HepG2 (cell line): ENCODE measurements around the gene KLC4. TPM values are rescaled to one million over a fixed set of nuclear protein-coding genes. Genes with fewer than 3 reads are reported as not detected.

Experiments used
- ATF7 ChIP-seq, 2 experiments: fragments of 450-650 bp in 1 of 2; sonication (generic) in 1 of 2; formaldehyde crosslinking in 1 of 2; IDR thresholded peaks; 2 replicates each; pipeline versions ENCODE4 v1.4.0 to v1.6.1; 2016 to 2020; ENCODE audit warnings: antibody characterized with exemption in 1 of 2, mild to moderate bottlenecking in 1 of 2, missing genetic modification reagents in 1 of 2
- BHLHE40 ChIP-seq: IDR thresholded peaks from 2 replicates; pipeline ENCODE4 v1.6.1; 2011; ENCODE audit warnings: low read length, improper control_type of control experiment
- CENPX ChIP-seq: sonication (generic); formaldehyde crosslinking; IDR thresholded peaks from 2 replicates; pipeline ENCODE4 v1.9.0; 2021; ENCODE audit warnings: mild to moderate bottlenecking, missing genetic modification reagents, moderate library complexity
- HNF4A ChIP-seq: sonication (generic); formaldehyde crosslinking; IDR thresholded peaks from 2 replicates; pipeline ENCODE4 v1.4.0; 2020; ENCODE audit warnings: missing genetic modification reagents
- KLF16 ChIP-seq, 2 experiments: sonication (generic) in 1 of 2; formaldehyde crosslinking in 1 of 2; IDR thresholded peaks; 2 replicates each; pipeline versions ENCODE4 v1.6.1 to v1.8.0; 2016 to 2023; ENCODE audit warnings: missing genetic modification reagents in 2 of 2, missing compliant biosample characterization in 1 of 2
- SP5 ChIP-seq: IDR thresholded peaks from 2 replicates; pipeline ENCODE4 v1.6.1; 2016; ENCODE audit warnings: low read depth, borderline replicate concordance
- TRIM24 ChIP-seq: sonication (generic); formaldehyde crosslinking; IDR thresholded peaks from 2 replicates; pipeline ENCODE4 v1.8.0; 2022; ENCODE audit warnings: mild to moderate bottlenecking, missing genetic modification reagents
- ZNF12 ChIP-seq: sonication (generic); formaldehyde crosslinking; IDR thresholded peaks from 2 replicates; pipeline ENCODE4 v1.5.0; 2020; ENCODE audit warnings: missing genetic modification reagents
- ZNF34 ChIP-seq: sonication (generic); formaldehyde crosslinking; IDR thresholded peaks from 2 replicates; pipeline ENCODE4 v1.4.0; 2020; ENCODE audit warnings: mild to moderate bottlenecking, missing genetic modification reagents, borderline replicate concordance
- ZNF44 ChIP-seq: sonication (generic); formaldehyde crosslinking; IDR thresholded peaks from 2 replicates; pipeline ENCODE4 v1.5.1; 2020; ENCODE audit warnings: mild to moderate bottlenecking, missing genetic modification reagents
- ZNF567 ChIP-seq: sonication (generic); formaldehyde crosslinking; IDR thresholded peaks from 2 replicates; pipeline ENCODE4 v1.8.1; 2023; ENCODE audit warnings: mild to moderate bottlenecking, missing genetic modification reagents, borderline replicate concordance
- ZNF878 ChIP-seq: sonication (generic); formaldehyde crosslinking; IDR thresholded peaks from 2 replicates; pipeline ENCODE4 v1.8.1; 2023; ENCODE audit warnings: mild to moderate bottlenecking, missing genetic modification reagents, moderate library complexity
- ZNF879 ChIP-seq: sonication (generic); formaldehyde crosslinking; IDR thresholded peaks from 2 replicates; pipeline ENCODE4 v1.8.1; 2023; ENCODE audit warnings: missing genetic modification reagents
- ZNF883 ChIP-seq: sonication (generic); formaldehyde crosslinking; IDR thresholded peaks from 2 replicates; pipeline ENCODE4 v1.5.1; 2020; ENCODE audit warnings: mild to moderate bottlenecking, missing genetic modification reagents; ENCODE audit errors: not compliant biosample characterization
- polyA plus RNA-seq, 8 experiments: library from polyadenylated mRNA; depleted of rRNA in 3 of 8; stranded (reverse) in 7 of 8; unstranded in 1 of 8; fragments of >200 nt; fragmentation: Illumina TruSeq in 4 of 8; extraction: Trizol in 4 of 8; gene quantifications; 2 replicates each; pipeline versions ENCODE4 v1.2.1 to v1.2.3, GENCODE V29; 2011 to 2016; ENCODE audit warnings: low read depth in 4 of 8, missing spikeins in 1 of 8, mixed read lengths in 1 of 8; ENCODE audit not compliant: insufficient read depth in 1 of 8
- total RNA-seq, 5 experiments: library from RNA; depleted of rRNA; stranded (reverse); fragments of >200 nt; fragmentation: Illumina TruSeq; extraction: Trizol; gene quantifications; 2 replicates each; pipeline ENCODE4 v1.2.3, GENCODE V29; 2016; ENCODE audit warnings: low read depth in 1 of 5
- TF ChIP-seq, protein P1 (sequence below): sonication (generic); formaldehyde crosslinking; IDR thresholded peaks from 2 replicates; pipeline ENCODE4 v1.5.1; 2020; ENCODE audit warnings: missing genetic modification reagents, mild to moderate bottlenecking, borderline replicate concordance
- TF ChIP-seq, protein P2 (sequence below): sonication (generic); formaldehyde crosslinking; IDR thresholded peaks from 2 replicates; pipeline ENCODE4 v1.4.0; 2020; ENCODE audit warnings: missing genetic modification reagents, mild to moderate bottlenecking, borderline replicate concordance
- TF ChIP-seq, protein P3 (sequence below): sonication (generic); formaldehyde crosslinking; IDR thresholded peaks from 2 replicates; pipeline ENCODE4 v1.9.0; 2021; ENCODE audit warnings: missing genetic modification reagents, borderline replicate concordance
- TF ChIP-seq, protein P4 (sequence below): IDR thresholded peaks from 2 replicates; pipeline ENCODE4 v1.6.1; 2016

Gene KLC4
- total and polyA plus RNA-seq, 2 of the 13 experiments (the other 11 are each of a cell fraction or from before 2014, with no cell fraction given), result 45.4 to 70.4 TPM

DNA sequence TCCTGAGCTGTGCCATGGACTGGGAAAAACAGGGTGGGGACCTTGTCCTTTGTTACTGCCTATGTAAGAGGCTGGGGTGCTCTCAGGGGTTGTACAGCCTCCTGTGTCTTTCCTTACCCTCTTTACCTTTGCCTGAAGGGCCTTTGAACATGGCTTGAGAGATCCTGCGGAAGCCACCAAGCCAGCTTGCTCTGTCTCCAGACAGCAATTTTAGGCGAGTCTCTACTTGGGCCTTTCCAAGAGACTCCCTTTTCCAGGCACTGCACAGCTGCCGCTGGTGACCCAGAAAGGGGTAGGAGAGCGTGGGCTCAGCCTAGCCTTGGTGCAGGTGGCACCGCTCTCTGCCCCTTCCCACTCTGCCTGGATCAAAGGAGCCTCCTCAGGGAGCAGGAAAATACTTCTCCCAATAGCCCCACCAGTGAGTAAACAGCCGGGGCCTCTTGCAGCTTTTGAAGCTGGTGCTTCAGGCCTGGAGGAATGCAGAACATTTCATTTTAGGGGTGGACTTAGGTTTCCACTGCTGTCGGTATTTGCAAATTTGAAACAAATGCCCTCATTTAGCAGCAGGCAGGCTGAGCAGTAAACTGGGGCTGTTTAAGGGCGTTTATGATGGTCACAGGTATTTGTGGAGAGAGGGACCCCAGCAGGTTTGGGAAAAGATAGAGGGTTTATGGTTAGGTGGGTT is 30.6 kb downstream of the KLC4 start (continued):
- TF ChIP-seq, protein P1, sequence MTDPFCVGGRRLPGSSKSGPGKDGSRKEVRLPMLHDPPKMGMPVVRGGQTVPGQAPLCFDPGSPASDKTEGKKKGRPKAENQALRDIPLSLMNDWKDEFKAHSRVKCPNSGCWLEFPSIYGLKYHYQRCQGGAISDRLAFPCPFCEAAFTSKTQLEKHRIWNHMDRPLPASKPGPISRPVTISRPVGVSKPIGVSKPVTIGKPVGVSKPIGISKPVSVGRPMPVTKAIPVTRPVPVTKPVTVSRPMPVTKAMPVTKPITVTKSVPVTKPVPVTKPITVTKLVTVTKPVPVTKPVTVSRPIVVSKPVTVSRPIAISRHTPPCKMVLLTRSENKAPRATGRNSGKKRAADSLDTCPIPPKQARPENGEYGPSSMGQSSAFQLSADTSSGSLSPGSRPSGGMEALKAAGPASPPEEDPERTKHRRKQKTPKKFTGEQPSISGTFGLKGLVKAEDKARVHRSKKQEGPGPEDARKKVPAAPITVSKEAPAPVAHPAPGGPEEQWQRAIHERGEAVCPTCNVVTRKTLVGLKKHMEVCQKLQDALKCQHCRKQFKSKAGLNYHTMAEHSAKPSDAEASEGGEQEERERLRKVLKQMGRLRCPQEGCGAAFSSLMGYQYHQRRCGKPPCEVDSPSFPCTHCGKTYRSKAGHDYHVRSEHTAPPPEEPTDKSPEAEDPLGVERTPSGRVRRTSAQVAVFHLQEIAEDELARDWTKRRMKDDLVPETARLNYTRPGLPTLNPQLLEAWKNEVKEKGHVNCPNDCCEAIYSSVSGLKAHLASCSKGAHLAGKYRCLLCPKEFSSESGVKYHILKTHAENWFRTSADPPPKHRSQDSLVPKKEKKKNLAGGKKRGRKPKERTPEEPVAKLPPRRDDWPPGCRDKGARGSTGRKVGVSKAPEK, result peak; percentile 61; the same call in 1 of the 2 replicates
- TF ChIP-seq ZNF44 (CRISPR knock-in tag) (no peak), BHLHE40 (peak; percentile 23; the same call in 1 of the 2 replicates), ZNF34 (peak; percentile 32; the same call in 1 of the 2 replicates), ZNF567 (CRISPR knock-in tag) (peak; percentile 40), ZNF878 (CRISPR knock-in tag) (no peak; the same call in 1 of the 2 replicates), SP5 (CRISPR knock-in tag) (peak; percentile 85), TRIM24 (CRISPR knock-in tag) (no peak), ZNF12 (no peak), ATF7 (IDR thresholded peaks at IDR 0.05) (no peak), ATF7 (CRISPR knock-in tag; IDR thresholded peaks at IDR 0.05) (no peak), CENPX (CRISPR knock-in tag) (no peak), KLF16 (CRISPR knock-in tag; IDR thresholded peaks at IDR 0.05) (peak; percentile 28 to 65; a peak in 1 of 4 replicates), ZNF883 (CRISPR knock-in tag) (no peak), ZNF879 (no peak), HNF4A (CRISPR knock-in tag) (peak; percentile 81)
- TF ChIP-seq, protein P2, sequence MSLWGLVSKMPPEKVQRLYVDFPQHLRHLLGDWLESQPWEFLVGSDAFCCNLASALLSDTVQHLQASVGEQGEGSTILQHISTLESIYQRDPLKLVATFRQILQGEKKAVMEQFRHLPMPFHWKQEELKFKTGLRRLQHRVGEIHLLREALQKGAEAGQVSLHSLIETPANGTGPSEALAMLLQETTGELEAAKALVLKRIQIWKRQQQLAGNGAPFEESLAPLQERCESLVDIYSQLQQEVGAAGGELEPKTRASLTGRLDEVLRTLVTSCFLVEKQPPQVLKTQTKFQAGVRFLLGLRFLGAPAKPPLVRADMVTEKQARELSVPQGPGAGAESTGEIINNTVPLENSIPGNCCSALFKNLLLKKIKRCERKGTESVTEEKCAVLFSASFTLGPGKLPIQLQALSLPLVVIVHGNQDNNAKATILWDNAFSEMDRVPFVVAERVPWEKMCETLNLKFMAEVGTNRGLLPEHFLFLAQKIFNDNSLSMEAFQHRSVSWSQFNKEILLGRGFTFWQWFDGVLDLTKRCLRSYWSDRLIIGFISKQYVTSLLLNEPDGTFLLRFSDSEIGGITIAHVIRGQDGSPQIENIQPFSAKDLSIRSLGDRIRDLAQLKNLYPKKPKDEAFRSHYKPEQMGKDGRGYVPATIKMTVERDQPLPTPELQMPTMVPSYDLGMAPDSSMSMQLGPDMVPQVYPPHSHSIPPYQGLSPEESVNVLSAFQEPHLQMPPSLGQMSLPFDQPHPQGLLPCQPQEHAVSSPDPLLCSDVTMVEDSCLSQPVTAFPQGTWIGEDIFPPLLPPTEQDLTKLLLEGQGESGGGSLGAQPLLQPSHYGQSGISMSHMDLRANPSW, result peak; percentile 80; the same call in 1 of the 2 replicates
- TF ChIP-seq, protein P3, sequence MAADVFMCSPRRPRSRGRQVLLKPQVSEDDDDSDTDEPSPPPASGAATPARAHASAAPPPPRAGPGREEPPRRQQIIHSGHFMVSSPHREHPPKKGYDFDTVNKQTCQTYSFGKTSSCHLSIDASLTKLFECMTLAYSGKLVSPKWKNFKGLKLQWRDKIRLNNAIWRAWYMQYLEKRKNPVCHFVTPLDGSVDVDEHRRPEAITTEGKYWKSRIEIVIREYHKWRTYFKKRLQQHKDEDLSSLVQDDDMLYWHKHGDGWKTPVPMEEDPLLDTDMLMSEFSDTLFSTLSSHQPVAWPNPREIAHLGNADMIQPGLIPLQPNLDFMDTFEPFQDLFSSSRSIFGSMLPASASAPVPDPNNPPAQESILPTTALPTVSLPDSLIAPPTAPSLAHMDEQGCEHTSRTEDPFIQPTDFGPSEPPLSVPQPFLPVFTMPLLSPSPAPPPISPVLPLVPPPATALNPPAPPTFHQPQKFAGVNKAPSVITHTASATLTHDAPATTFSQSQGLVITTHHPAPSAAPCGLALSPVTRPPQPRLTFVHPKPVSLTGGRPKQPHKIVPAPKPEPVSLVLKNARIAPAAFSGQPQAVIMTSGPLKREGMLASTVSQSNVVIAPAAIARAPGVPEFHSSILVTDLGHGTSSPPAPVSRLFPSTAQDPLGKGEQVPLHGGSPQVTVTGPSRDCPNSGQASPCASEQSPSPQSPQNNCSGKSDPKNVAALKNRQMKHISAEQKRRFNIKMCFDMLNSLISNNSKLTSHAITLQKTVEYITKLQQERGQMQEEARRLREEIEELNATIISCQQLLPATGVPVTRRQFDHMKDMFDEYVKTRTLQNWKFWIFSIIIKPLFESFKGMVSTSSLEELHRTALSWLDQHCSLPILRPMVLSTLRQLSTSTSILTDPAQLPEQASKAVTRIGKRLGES (CRISPR knock-in tag), result no peak
- TF ChIP-seq, protein P4, sequence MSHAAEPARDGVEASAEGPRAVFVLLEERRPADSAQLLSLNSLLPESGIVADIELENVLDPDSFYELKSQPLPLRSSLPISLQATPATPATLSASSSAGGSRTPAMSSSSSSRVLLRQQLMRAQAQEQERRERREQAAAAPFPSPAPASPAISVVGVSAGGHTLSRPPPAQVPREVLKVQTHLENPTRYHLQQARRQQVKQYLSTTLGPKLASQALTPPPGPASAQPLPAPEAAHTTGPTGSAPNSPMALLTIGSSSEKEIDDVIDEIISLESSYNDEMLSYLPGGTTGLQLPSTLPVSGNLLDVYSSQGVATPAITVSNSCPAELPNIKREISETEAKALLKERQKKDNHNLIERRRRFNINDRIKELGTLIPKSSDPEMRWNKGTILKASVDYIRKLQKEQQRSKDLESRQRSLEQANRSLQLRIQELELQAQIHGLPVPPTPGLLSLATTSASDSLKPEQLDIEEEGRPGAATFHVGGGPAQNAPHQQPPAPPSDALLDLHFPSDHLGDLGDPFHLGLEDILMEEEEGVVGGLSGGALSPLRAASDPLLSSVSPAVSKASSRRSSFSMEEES, result peak; percentile 72
